Spleen (tissue), 11 donors: ENCODE results near the gene SORBS2. TPM values are rescaled to one million over a fixed set of nuclear protein-coding genes. Genes with fewer than 3 reads are reported as not detected.
A peak's percentile ranks its signal among the peaks of the same experiment; 100 is the strongest.

Experiments used
- DNase-seq: peaks from one replicate; pipeline ENCODE4 v3.0.0-alpha.2; 2020
- H3K27ac ChIP-seq, 8 donors: fragments of 200-600 bp; sonication (generic) in 7 of 8; 1 replicate in 4 of 8; 2 replicates in 4 of 8; pipeline versions ENCODE4 v1.5.0 to v1.8.0; 2016 to 2021; ENCODE audit warnings: inconsistent platforms in 4 of 8, mild to moderate bottlenecking in 4 of 8, moderate library complexity in 1 of 8
- H3K27me3 ChIP-seq, 7 donors: fragments of 200-600 bp; sonication (generic) in 6 of 7; replicated peaks in 1 of 7; 1 replicate in 4 of 7; 2 replicates in 3 of 7; pipeline versions ENCODE4 v1.5.0 to v1.8.0; 2016 to 2021; ENCODE audit warnings: inconsistent platforms in 3 of 7, mild to moderate bottlenecking in 1 of 7
- H3K36me3 ChIP-seq, 6 donors: fragments of 200-600 bp; sonication (generic) in 5 of 6; 1 replicate in 4 of 6; 2 replicates in 2 of 6; pipeline versions ENCODE4 v1.5.0 to v1.8.0; 2016 to 2021; ENCODE audit warnings: inconsistent platforms in 2 of 6
- H3K4me1 ChIP-seq, 6 donors: fragments of 200-600 bp; sonication (generic) in 5 of 6; 1 replicate in 3 of 6; 2 replicates in 3 of 6; pipeline versions ENCODE4 v1.5.0 to v1.8.0; 2016 to 2021; ENCODE audit warnings: inconsistent platforms in 3 of 6
- H3K4me3 ChIP-seq, 8 donors: fragments of 200-600 bp; sonication (generic) in 7 of 8; 1 replicate in 4 of 8; 2 replicates in 4 of 8; pipeline versions ENCODE4 v1.5.0 to v1.8.0; 2016 to 2021; ENCODE audit warnings: inconsistent platforms in 4 of 8, mild to moderate bottlenecking in 4 of 8, moderate library complexity in 2 of 8
- H3K9me3 ChIP-seq, 8 donors: fragments of 200-600 bp; sonication (generic) in 7 of 8; 1 replicate in 4 of 8; 2 replicates in 4 of 8; pipeline versions ENCODE4 v1.5.0 to v1.8.0; 2016 to 2021; ENCODE audit warnings: inconsistent platforms in 4 of 8
- POLR2A ChIP-seq, 3 donors: fragments of 450-650 bp; IDR thresholded peaks; one replicate each; pipeline ENCODE4 v1.5.1; 2017; ENCODE audit warnings: antibody characterized with exemption in 3 of 3, mild to moderate bottlenecking in 1 of 3
- POLR2AphosphoS5 ChIP-seq, 3 donors: sonication (generic); formaldehyde crosslinking; IDR thresholded peaks; one replicate each; pipeline ENCODE4 v1.5.1; 2017; ENCODE audit warnings: antibody characterized with exemption in 3 of 3
- WGBS, 5 donors: extraction: QIAGEN DNeasy Blood & Tissue Kit in 3 of 5; methylation state at CpG; one replicate each; pipeline versions ENCODE4 v1.1.5 to v1.1.7; 2013 to 2018; 5-methylcytosine and 5-hydroxymethylcytosine counted together
- intact Hi-C: fragments of 100-400 bp; cut with DNase I; formaldehyde crosslinking; loops from one replicate; pipeline ENCODE4 v1.15.0; 2023; ENCODE audit warnings: low total_unique reads
- polyA plus RNA-seq, 3 donors: library from polyadenylated mRNA; stranded (reverse); fragments of 200-250 nt; gene quantifications; one replicate each; pipeline ENCODE4 v1.2.1, GENCODE V29; 2013
- total RNA-seq, 7 donors: library from RNA; depleted of rRNA in 3 of 7; stranded (reverse); fragments of >200 nt in 3 of 7; fragmentation: NEBNext Ultra II Directional in 4 of 7; extraction: Animal tissue kit (Norgen Biotek cat#: 25700) in 4 of 7; gene quantifications; one replicate each; pipeline versions ENCODE4 v1.1.0 to v1.2.1, GENCODE V29; 2016 to 2021
- TF ChIP-seq, protein P1 (sequence below), 11 experiments: fragments of 200-600 bp in 7 of 11; fragments of 450-650 bp in 4 of 11; sonication (generic) in 4 of 11; IDR thresholded peaks in 8 of 11; conservative IDR thresholded peaks in 3 of 11; 1 replicate in 7 of 11; 2 replicates in 4 of 11; pipeline versions ENCODE4 v1.4.0 to v1.8.0; 2016 to 2021; ENCODE audit warnings: antibody characterized with exemption in 11 of 11, inconsistent platforms in 4 of 11, mild to moderate bottlenecking in 1 of 11
- donor health status: healthy with polysubstance abuse.
- donor health status: DM: no; HTN: no; CAD: no; lungs with moderate emphysema.
- donor health status: DM: no; HTN: no; CAD: no.
- donor health status: Bipolar disorder and iron deficiency.
- donor health status: healthy.
- donor health status: DM: no; HTN: no; CAD: no.
- donor health status: DM: yes; HTN: yes; CAD: no.

The SORBS2 gene
- total and polyA plus RNA-seq, 10 donors = 5.9 to 128 (median 84.8) TPM

GRCh38 chr4:185730849-185731608 lies 81.0 kb downstream of the SORBS2 start:
- intact Hi-C loops = no loop called here
- Histone ChIP-seq H3K27ac (peak overlapping the region in 6 of 8 donors; percentile 28 to 62 (median 42)), H3K4me1 (peaks cover 0 to 47% (median 16%) of the 10 kb centered on the region in 6 donors)

GRCh38 chr4:185730387-185730786 lies 81.6 kb downstream of the SORBS2 start:
- H3K27ac ChIP-seq = peak overlapping the region in 6 of 8 donors; percentile 28 to 62 (median 42)
- TF ChIP-seq POLR2AphosphoS5 (IDR thresholded peaks at IDR 0.05) = peak in 1 of 3 donors; percentile 45
- no peak for TF ChIP-seq POLR2A (IDR thresholded peaks at IDR 0.05)
- TF ChIP-seq, protein P1, sequence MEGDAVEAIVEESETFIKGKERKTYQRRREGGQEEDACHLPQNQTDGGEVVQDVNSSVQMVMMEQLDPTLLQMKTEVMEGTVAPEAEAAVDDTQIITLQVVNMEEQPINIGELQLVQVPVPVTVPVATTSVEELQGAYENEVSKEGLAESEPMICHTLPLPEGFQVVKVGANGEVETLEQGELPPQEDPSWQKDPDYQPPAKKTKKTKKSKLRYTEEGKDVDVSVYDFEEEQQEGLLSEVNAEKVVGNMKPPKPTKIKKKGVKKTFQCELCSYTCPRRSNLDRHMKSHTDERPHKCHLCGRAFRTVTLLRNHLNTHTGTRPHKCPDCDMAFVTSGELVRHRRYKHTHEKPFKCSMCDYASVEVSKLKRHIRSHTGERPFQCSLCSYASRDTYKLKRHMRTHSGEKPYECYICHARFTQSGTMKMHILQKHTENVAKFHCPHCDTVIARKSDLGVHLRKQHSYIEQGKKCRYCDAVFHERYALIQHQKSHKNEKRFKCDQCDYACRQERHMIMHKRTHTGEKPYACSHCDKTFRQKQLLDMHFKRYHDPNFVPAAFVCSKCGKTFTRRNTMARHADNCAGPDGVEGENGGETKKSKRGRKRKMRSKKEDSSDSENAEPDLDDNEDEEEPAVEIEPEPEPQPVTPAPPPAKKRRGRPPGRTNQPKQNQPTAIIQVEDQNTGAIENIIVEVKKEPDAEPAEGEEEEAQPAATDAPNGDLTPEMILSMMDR (IDR thresholded peaks at IDR 0.05 in 8 of 11, conservative IDR thresholded peaks at IDR 0.05 in 3 of 11) = no peak
- DNase-seq = no peak
- intact Hi-C loops = no loop called here
- no peaks in the 10 kb centered on the region for H3K36me3 ChIP-seq
- 22 to 34% (median 29%) methylated on average over 4 of the region's 4 CpGs for WGBS, 5 donors
- H3K27me3 ChIP-seq = no peaks in the 10 kb centered on the region
- H3K4me3 ChIP-seq = no peak overlapping the region
- no peaks in the 10 kb centered on the region for H3K9me3 ChIP-seq
- peaks cover 0 to 41% (median 16%) of the 10 kb centered on the region in 6 donors for H3K4me1 ChIP-seq

More at GRCh38 chr4:185730849-185731608, 81.0 kb downstream of the SORBS2 start:
- H3K36me3 ChIP-seq = no peaks in the 10 kb centered on the region
- TF ChIP-seq POLR2A (IDR thresholded peaks at IDR 0.05) (no peak), POLR2AphosphoS5 (IDR thresholded peaks at IDR 0.05) (no peak)
- TF ChIP-seq, protein P1 (IDR thresholded peaks at IDR 0.05 in 8 of 11, conservative IDR thresholded peaks at IDR 0.05 in 3 of 11) = no peak
- 62 to 86% (median 74%) methylated on average over 3 of the region's 3 CpGs for WGBS, 5 donors
- no peaks in the 10 kb centered on the region for H3K9me3 ChIP-seq
- H3K27me3 ChIP-seq = no peaks in the 10 kb centered on the region
- no peak for DNase-seq
- H3K4me3 ChIP-seq = no peak overlapping the region

DNA sequence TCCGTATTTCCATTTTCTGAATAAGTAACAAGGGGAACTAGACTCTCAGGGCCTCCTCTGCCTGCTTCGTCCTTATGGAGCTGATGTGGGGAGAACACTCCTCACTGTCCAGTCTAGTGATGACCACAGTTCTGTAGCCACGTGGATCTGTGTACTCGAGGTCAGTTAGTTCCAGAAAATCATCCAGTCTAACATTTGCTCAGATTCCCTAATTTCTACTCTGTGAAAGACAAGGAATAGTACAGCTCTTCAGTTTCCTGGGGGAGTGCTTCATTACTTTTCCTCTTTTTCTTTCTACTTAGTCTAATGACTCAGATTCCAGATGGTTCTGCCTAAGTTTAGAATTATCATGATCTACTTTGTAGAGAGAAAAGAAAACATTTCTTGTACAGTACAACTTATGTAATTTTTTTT lies 82.6 kb downstream of the SORBS2 start:
- Histone ChIP-seq H3K27ac (peak overlapping the region in 7 of 8 donors; percentile 23 to 62 (median 45)), H3K36me3 (no peaks in the 10 kb centered on the region), H3K9me3 (no peaks in the 10 kb centered on the region), H3K4me3 (no peak overlapping the region), H3K4me1 (peaks cover 0 to 31% (median 9%) of the 10 kb centered on the region in 6 donors), H3K27me3 (no peaks in the 10 kb centered on the region)
- TF ChIP-seq POLR2AphosphoS5 (IDR thresholded peaks at IDR 0.05) (no peak), POLR2A (IDR thresholded peaks at IDR 0.05) (no peak)
- TF ChIP-seq, protein P1 (IDR thresholded peaks at IDR 0.05 in 8 of 11, conservative IDR thresholded peaks at IDR 0.05 in 3 of 11) = no peak
- WGBS, 5 donors = 66 to 88% (median 86%) methylated on average over 4 of the region's 4 CpGs
- intact Hi-C loops = no loop called here
- no peak for DNase-seq

DNA sequence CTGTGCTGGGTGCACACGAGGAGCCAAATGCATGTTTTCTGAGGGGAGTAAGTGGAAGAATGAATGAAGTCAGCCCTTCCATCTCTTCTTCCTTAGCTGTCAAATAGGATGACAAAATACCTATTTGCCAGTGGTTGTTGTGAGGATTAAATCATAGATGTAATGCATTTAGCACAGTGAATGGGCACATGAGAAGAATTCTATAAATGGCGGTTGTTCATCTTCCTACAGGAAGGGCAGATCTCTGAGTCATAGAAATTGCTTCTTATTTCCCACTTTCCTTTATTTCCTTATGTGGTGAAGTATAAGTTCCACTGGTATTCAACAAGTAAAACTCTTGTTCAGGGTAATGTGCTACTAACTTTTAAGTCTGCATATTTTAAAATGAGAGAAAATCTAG lies 83.1 kb downstream of the SORBS2 start:
- 81 to 95% (median 84%) methylated on average over 2 of the region's 2 CpGs for WGBS, 5 donors
- no peaks in the 10 kb centered on the region for H3K36me3 ChIP-seq
- H3K27me3 ChIP-seq = no peaks in the 10 kb centered on the region
- H3K9me3 ChIP-seq = no peaks in the 10 kb centered on the region
- no peak overlapping the region for H3K4me3 ChIP-seq
- peaks cover 2 to 30% (median 10%) of the 10 kb centered on the region in 6 donors for H3K4me1 ChIP-seq
- no peak for TF ChIP-seq POLR2AphosphoS5 (IDR thresholded peaks at IDR 0.05)
- DNase-seq = no peak
- intact Hi-C loops = no loop called here
- H3K27ac ChIP-seq = peak overlapping the region in 7 of 8 donors; percentile 23 to 62 (median 45)
